ENCODE results near the gene DCDC2. TPM values are rescaled to one million over a fixed set of nuclear protein-coding genes. Genes with fewer than 3 reads are reported as not detected.
"Not testable (repeated sequence)": the region's sequence is repeated elsewhere in the genome, so short reads cannot be mapped to it uniquely, and the experiment has no call there.

The DCDC2 gene
- polyA plus RNA-seq, 1 experiment: not detected

DNA sequence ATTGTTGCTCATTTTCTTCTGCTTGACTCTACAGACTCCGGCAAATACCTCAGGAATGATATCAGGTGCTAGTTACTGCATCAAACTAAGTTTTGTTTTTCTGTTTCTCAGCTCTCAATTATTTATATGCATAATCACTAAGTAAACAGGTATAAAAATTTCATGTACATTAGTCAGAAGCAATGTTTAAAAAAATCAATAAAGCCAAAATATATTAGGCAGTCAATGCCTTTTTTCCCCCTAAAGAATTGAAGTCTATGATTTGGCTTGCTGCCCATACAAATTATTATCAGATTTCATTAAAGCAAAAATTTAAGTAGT is 24.3 kb upstream of the DCDC2 start:
- POLR2A ChIA-PET: no interaction called here

DNA sequence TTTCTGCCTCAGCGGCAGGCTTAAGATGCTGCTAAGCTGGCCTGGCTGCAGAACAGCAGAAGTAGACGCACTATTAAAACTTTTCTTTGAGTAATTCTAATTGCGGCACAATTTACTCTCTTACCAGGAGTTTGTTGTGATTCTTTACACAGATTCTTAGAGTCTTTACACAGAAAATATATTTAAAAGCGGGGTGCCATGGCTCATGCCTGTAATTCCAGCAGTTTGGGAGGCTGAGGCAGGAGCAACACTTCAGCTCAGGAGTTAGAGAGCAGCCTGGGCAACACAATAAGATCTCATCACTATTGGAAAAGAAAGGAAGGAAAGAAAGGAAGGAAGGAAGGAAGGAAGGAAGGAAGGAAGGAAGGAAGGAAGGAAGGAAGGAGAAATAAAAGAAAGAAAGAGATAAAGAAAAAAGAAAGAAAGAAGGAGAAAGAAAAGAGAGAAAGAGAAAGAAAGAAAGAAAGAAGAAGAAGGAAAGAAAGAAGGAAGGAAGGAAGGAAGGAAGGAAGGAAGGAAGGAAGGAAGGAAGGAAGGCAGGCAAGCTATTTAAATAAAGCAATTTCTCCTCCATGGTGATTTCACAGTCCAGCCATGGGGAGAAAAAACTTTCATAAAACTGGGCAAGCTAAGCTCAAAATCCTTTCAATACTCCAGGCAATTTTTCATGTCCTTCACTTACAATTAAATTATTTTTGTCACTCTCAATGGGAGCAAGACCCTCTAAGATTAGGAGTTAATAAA is 23.8 kb upstream of the DCDC2 start:
- Histone ChIP-seq H3K27me3 (ENCODE audit: control insufficient read depth, insufficient read depth, low read length) (no peaks in the 10 kb centered on the region), H3K4me3 (ENCODE audit: low read depth, low read length) (no peak overlapping the region), H3K36me3 (ENCODE audit: control insufficient read depth, insufficient read depth, low read length) (no peaks in the 10 kb centered on the region)
- ChIA-PET POLR2A (no interaction called here), CTCF (no interaction called here)
- TF ChIP-seq, protein P1, sequence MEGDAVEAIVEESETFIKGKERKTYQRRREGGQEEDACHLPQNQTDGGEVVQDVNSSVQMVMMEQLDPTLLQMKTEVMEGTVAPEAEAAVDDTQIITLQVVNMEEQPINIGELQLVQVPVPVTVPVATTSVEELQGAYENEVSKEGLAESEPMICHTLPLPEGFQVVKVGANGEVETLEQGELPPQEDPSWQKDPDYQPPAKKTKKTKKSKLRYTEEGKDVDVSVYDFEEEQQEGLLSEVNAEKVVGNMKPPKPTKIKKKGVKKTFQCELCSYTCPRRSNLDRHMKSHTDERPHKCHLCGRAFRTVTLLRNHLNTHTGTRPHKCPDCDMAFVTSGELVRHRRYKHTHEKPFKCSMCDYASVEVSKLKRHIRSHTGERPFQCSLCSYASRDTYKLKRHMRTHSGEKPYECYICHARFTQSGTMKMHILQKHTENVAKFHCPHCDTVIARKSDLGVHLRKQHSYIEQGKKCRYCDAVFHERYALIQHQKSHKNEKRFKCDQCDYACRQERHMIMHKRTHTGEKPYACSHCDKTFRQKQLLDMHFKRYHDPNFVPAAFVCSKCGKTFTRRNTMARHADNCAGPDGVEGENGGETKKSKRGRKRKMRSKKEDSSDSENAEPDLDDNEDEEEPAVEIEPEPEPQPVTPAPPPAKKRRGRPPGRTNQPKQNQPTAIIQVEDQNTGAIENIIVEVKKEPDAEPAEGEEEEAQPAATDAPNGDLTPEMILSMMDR (IDR thresholded peaks at IDR 0.05; ENCODE audit: insufficient read depth, low read depth, low read length): no peak
- no peak for DNase-seq (ENCODE audit: low read depth)

More for the DNA sequence above, 24.3 kb upstream of the DCDC2 start:
- DNase-seq (ENCODE audit: low read depth): no peak
- H3K36me3 ChIP-seq (ENCODE audit: control insufficient read depth, insufficient read depth, low read length): no peaks in the 10 kb centered on the region
- no peak overlapping the region for H3K4me3 ChIP-seq (ENCODE audit: low read depth, low read length)
- TF ChIP-seq, protein P1 (IDR thresholded peaks at IDR 0.05; ENCODE audit: insufficient read depth, low read depth, low read length): no peak
- no peaks in the 10 kb centered on the region for H3K27me3 ChIP-seq (ENCODE audit: control insufficient read depth, insufficient read depth, low read length)
- CTCF ChIA-PET: no interaction called here

DNA sequence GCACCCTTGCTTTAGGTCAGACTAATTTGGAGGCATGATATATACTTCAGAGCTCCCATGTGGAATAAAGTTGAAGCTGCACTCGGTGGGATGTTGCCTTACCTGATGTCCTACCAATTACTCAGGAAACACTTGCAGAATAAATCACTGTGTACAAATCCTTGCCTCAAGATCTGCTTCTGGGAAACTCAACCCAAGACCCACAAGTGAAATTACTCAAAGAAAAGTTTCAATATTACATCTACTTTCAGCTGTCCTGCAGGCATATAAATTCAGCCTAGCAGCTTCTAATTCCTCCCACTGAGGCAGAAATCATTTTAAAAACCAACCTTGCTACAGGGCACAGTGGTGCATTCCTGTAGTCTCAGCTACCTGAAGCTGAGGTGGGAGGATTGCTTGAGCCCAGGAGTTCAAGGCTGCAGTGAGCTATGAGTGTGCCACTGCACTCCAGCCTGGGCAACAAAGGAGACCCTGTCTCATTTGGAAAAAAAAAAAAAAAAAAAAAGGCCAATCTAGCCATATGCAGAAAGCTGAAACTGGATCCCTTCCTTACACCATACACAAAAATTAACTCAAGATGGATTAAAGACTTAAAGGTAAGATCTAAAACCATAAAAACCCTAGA is 20.7 kb upstream of the DCDC2 start:
- TF ChIP-seq, protein P1 (IDR thresholded peaks at IDR 0.05; ENCODE audit: insufficient read depth, low read depth, low read length): no peak
- H3K4me3 ChIP-seq (ENCODE audit: low read depth, low read length): no peak overlapping the region
- no peaks in the 10 kb centered on the region for H3K27me3 ChIP-seq (ENCODE audit: control insufficient read depth, insufficient read depth, low read length)
- no peak for DNase-seq (ENCODE audit: low read depth)
- ChIA-PET CTCF (interaction anchor here (0.7 to 1.1 kb wide), 2 partner anchors 10 to 14 kb away, joined by 3 read pairs; no protein-coding TSS in a partner anchor), POLR2A (no interaction called here)
- H3K36me3 ChIP-seq (ENCODE audit: control insufficient read depth, insufficient read depth, low read length): no peaks in the 10 kb centered on the region

DNA sequence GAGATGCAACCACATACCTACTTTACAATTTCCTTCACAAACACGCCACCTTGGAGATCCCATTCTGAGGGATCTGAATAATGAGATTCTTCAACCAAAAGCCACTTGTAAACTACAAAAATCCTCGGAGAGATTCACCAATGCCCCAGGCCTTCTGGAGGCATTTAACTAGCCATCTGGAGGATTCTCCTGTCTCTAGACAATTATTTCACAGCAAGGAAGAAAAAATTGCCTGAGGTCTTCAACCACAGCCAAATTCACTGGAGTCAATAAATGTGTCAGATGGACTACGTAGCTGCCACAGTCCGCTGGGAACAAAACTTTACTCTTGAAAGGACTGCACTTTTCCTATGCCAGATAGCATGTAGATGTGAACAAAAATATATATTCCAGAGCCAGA is 19.0 kb upstream of the DCDC2 start:
- Histone ChIP-seq H3K36me3 (ENCODE audit: control insufficient read depth, insufficient read depth, low read length) (no peaks in the 10 kb centered on the region), H3K27me3 (ENCODE audit: control insufficient read depth, insufficient read depth, low read length) (no peaks in the 10 kb centered on the region), H3K4me3 (ENCODE audit: low read depth, low read length) (no peak overlapping the region)
- TF ChIP-seq, protein P1 (IDR thresholded peaks at IDR 0.05; ENCODE audit: insufficient read depth, low read depth, low read length): no peak
- ChIA-PET CTCF (interaction anchor here (1.8 kb wide), 1 partner anchor 94 kb away, joined by 5 read pairs; no protein-coding TSS in a partner anchor), POLR2A (no interaction called here)
- no peak for DNase-seq (ENCODE audit: low read depth)

DNA sequence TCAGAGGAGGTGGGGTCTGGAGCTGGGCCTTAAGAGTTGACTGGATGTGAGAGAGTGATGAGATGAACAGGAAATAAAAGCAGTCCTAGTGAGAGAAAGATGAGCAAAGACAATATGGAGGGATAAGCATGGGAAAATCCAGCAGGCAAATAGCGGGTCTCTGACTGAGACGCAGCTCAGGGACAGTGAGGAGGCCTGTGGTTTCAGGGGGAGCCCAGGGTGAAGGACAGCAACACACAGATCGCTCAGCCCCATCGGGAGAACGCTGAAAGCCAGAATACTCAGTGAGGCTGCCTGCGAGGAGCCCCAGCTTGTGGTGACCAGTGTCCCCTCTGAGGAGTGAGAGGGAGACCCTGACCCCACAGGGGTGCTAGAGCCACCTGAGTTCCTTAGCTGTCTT is 16.8 kb upstream of the DCDC2 start:
- H3K4me3 ChIP-seq (ENCODE audit: low read depth, low read length): no peak overlapping the region
- no peak for DNase-seq (ENCODE audit: low read depth)
- no peaks in the 10 kb centered on the region for H3K27me3 ChIP-seq (ENCODE audit: control insufficient read depth, insufficient read depth, low read length)
- H3K36me3 ChIP-seq (ENCODE audit: control insufficient read depth, insufficient read depth, low read length): no peaks in the 10 kb centered on the region
- ChIA-PET POLR2A (no interaction called here), CTCF (interaction anchor here (2.5 kb wide), 1 partner anchor 14 kb away, joined by 9 read pairs; no protein-coding TSS in a partner anchor)
- TF ChIP-seq, protein P1 (IDR thresholded peaks at IDR 0.05; ENCODE audit: insufficient read depth, low read depth, low read length): no peak

DNA sequence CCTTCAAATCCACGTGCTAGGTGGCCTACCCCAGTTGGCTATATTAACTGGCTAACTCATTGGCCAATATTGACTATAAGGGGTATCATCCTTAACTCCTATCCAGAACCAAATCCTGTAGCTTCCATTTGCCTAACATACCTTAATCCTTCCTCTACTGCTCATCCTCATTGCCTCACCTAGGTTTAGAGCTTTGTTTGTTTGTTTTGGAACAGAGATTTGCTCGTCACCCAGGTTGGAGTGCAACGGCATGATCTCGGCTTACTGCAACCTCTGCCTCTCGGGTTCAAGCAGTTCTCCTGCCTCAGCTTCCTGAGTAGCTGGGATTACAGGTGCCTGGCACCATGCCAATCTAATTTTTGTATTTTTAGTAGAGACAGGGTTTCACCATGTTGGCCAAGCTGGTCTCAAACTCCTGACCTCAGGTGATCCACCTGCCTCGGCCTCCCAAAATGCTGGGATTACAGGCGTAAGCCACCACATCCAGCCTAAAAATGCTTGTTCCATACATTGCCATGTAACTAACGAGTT is 7.3 kb upstream of the DCDC2 start:
- CTCF ChIA-PET; DNase-seq (ENCODE audit: low read depth); POLR2A ChIA-PET; H3K27me3 ChIP-seq (ENCODE audit: control insufficient read depth, insufficient read depth, low read length); H3K36me3 ChIP-seq (ENCODE audit: control insufficient read depth, insufficient read depth, low read length); H3K4me3 ChIP-seq (ENCODE audit: low read depth, low read length): not testable (repeated sequence)

DNA sequence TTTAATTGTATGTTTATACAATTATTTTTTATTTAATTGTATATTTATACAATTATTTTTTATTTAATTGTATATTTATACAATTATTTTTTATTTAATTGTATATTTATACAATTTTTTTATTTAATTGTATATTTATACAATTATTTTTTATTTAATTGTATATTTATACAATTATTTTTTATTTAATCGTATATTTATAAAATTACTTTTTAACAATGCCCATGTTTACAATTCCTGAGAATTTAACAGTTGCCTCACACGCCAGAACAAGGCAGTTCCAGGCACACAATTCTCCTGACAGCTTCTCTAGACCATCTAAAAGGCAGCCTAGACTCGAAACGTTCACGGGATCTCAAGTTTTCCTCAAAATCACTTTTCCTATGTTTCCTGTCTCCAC is 4.5 kb upstream of the DCDC2 start:
- H3K36me3 ChIP-seq (ENCODE audit: control insufficient read depth, insufficient read depth, low read length); H3K4me3 ChIP-seq (ENCODE audit: low read depth, low read length); H3K27me3 ChIP-seq (ENCODE audit: control insufficient read depth, insufficient read depth, low read length); DNase-seq (ENCODE audit: low read depth); POLR2A ChIA-PET: not testable (repeated sequence)
- CTCF ChIA-PET: interaction anchor here (2.0 kb wide), 1 partner anchor 9 kb away, joined by 5 read pairs; no protein-coding TSS in a partner anchor

All from BJ (cell line).